ENCODE results near the gene FAM228A.

DNA sequence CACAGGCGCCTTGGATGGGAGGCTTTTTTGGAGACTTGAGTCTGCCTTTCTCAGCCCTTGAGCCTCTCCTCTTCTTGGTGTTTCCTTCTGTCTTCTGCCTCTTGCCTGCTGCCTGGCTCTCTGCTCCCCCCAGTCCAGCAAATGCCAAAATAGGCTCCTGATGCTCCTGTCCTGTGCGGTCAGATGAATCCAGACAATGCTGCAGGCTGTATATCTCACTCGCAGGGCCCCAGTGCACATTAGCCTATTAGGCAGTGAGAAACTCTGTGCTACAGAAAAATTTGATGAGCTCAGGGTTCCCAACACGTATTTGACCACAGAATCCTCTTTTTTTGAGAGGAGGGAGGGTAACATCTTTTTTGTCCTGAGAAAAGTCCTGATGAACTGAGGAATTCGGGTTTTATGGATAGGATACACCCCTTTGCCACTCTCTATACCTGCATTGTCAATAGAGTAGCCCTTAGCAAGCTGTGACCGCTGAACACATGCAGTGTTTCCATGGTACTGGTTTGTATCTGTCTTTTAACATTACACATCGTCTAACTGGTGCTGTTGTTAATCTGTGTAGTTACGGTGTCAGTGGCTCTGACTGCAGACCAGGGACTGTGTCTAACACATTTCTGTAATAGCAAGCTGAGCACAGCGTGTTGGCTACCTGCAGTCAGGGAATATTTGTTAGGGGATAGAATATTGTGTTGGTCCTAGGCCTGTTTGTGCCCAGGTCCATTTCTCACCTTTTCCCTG is 50.8 kb downstream of the FAM228A start:
- no peak for TF ChIP-seq EZH2phosphoT487 (IDR thresholded peaks at IDR 0.05; ENCODE audit: unreplicated experiment)
- TF ChIP-seq CTCF (conservative IDR thresholded peaks at IDR 0.05; ENCODE audit: low read depth in 2 of 2) = no peak
- TF ChIP-seq, protein P1, sequence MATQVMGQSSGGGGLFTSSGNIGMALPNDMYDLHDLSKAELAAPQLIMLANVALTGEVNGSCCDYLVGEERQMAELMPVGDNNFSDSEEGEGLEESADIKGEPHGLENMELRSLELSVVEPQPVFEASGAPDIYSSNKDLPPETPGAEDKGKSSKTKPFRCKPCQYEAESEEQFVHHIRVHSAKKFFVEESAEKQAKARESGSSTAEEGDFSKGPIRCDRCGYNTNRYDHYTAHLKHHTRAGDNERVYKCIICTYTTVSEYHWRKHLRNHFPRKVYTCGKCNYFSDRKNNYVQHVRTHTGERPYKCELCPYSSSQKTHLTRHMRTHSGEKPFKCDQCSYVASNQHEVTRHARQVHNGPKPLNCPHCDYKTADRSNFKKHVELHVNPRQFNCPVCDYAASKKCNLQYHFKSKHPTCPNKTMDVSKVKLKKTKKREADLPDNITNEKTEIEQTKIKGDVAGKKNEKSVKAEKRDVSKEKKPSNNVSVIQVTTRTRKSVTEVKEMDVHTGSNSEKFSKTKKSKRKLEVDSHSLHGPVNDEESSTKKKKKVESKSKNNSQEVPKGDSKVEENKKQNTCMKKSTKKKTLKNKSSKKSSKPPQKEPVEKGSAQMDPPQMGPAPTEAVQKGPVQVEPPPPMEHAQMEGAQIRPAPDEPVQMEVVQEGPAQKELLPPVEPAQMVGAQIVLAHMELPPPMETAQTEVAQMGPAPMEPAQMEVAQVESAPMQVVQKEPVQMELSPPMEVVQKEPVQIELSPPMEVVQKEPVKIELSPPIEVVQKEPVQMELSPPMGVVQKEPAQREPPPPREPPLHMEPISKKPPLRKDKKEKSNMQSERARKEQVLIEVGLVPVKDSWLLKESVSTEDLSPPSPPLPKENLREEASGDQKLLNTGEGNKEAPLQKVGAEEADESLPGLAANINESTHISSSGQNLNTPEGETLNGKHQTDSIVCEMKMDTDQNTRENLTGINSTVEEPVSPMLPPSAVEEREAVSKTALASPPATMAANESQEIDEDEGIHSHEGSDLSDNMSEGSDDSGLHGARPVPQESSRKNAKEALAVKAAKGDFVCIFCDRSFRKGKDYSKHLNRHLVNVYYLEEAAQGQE (IDR thresholded peaks at IDR 0.05; ENCODE audit: unreplicated experiment) = no peak
- no peak for TF ChIP-seq ZNF331 (CRISPR knock-in tag; IDR thresholded peaks at IDR 0.05; ENCODE audit: low read depth)
- no peak for TF ChIP-seq POLR2AphosphoS5 (IDR thresholded peaks at IDR 0.05; ENCODE audit: low read depth)
- TF ChIP-seq STAT1 (IDR thresholded peaks at IDR 0.05; ENCODE audit: unreplicated experiment) = no peak
- no peak for TF ChIP-seq CREB1 (CRISPR knock-in tag; IDR thresholded peaks at IDR 0.05; ENCODE audit: low read depth)
- TF ChIP-seq JUNB (IDR thresholded peaks at IDR 0.05; ENCODE audit: unreplicated experiment) = no peak
- TF ChIP-seq EZH2 (IDR thresholded peaks at IDR 0.05; ENCODE audit: low read depth, unreplicated experiment) = no peak
